HCT116 (cell line): ENCODE results near the gene CHRNE. TPM values are rescaled to one million over a fixed set of nuclear protein-coding genes. Genes with fewer than 3 reads are reported as not detected.

ENCODE experiments used
- ATAC-seq: fragments of 200-7000 bp; cut with Tn5 transposase; 2 replicates; pipeline ENCODE4 v1.9.1; 2020; ENCODE audit warnings: mild to moderate bottlenecking, moderate library complexity
- BruUV-seq: library from RNA; stranded (reverse); fragments of 400-500 nt; replicated peaks from 2 replicates; lab custom pipeline; 2021; lab: Mats Ljungman, UMichigan
- CTCF ChIA-PET: fragments of 300-600 bp; sonication (Branson Sonifier 250); formaldehyde crosslinking; loops from one replicate; lab custom pipeline; 2021; ENCODE audit warnings: antibody characterized with exemption; lab: Charles Lee
- POLR2A ChIA-PET: fragments of 300-600, 350-600 bp; sonication (Branson Sonifier 250); formaldehyde crosslinking; loops from one replicate; lab custom pipeline; 2021; ENCODE audit warnings: antibody characterized with exemption; lab: Charles Lee
- RAD21 ChIA-PET, 2 experiments: fragments of 300-600 bp; sonication (Branson Sonifier 250); formaldehyde crosslinking; loops; one replicate each; lab custom pipeline; 2023; ENCODE audit warnings: low total read pairs in 2 of 2; ENCODE audit not compliant: uncharacterized antibody in 2 of 2, unreplicated experiment in 2 of 2, low non-redundant PET in 1 of 2; lab: Charles Lee
- DNase-seq: peaks from one replicate; pipeline ENCODE4 v3.0.0-alpha.2; 2010; ENCODE audit warnings: low read depth, low spot score
- H2AFZ ChIP-seq: fragments of 200-600 bp; shearing (Covaris generic), sonication (generic); 2 replicates; pipeline ENCODE4 v1.6.1; 2017; ENCODE audit warnings: low read depth, mixed run types, mixed read lengths, antibody characterized with exemption, low read length; ENCODE audit not compliant: poor library complexity, severe bottlenecking
- H3K27ac ChIP-seq: 2 replicates; pipeline ENCODE4 v1.5.1; 2012; ENCODE audit warnings: low read depth, low read length
- H3K27me3 ChIP-seq: fragments of 200-600 bp; sonication (generic); 2 replicates; pipeline ENCODE4 v1.6.1; 2016; ENCODE audit warnings: mixed run types, low read length, mixed read lengths; ENCODE audit not compliant: insufficient read depth
- H3K36me3 ChIP-seq, 2 experiments: fragments of 200-500 bp in 1 of 2; fragments of 200-600 bp in 1 of 2; sonication (Bioruptor generic) in 1 of 2; sonication (generic) in 1 of 2; 2 replicates each; pipeline versions ENCODE4 v1.5.1 to v1.6.1; 2014 to 2016; ENCODE audit warnings: low read length in 2 of 2, inconsistent platforms in 1 of 2, mixed read lengths in 1 of 2, mixed run types in 1 of 2; ENCODE audit not compliant: insufficient read depth in 2 of 2, control insufficient read depth in 1 of 2
- H3K4me1 ChIP-seq, 2 experiments: fragments of 200-600 bp in 1 of 2; sonication (generic) in 1 of 2; 2 replicates each; pipeline versions ENCODE4 v1.5.1 to v1.6.1; 2012 to 2017; ENCODE audit warnings: low read length in 2 of 2, inconsistent platforms in 1 of 2, mild to moderate bottlenecking in 1 of 2, mixed read lengths in 1 of 2, mixed run types in 1 of 2, moderate library complexity in 1 of 2; ENCODE audit not compliant: insufficient read depth in 2 of 2, control insufficient read depth in 1 of 2
- H3K4me2 ChIP-seq: fragments of 200-600 bp; sonication (generic); 2 replicates; pipeline ENCODE4 v1.6.1; 2017; ENCODE audit warnings: mixed run types, low read length, mixed read lengths
- H3K4me3 ChIP-seq, 2 experiments: fragments of 200-600 bp in 1 of 2; sonication (generic) in 1 of 2; replicated peaks in 1 of 2; 2 replicates each; pipeline ENCODE4 v1.5.1; 2011 to 2016; ENCODE audit warnings: low read length in 2 of 2, control low read depth in 1 of 2, low read depth in 1 of 2, mild to moderate bottlenecking in 1 of 2, mixed read lengths in 1 of 2, mixed run types in 1 of 2
- H3K79me2 ChIP-seq: fragments of 200-600 bp; sonication (generic); 2 replicates; pipeline ENCODE4 v1.6.1; 2017; ENCODE audit warnings: mild to moderate bottlenecking, mixed run types, low read length, moderate library complexity, mixed read lengths; ENCODE audit not compliant: insufficient read depth
- H3K9ac ChIP-seq: fragments of 200-600 bp; sonication (generic); 2 replicates; pipeline ENCODE4 v1.6.1; 2016; ENCODE audit warnings: low read length, mixed read lengths
- H3K9me2 ChIP-seq: fragments of 200-600 bp; sonication (generic), shearing (Covaris generic); 2 replicates; pipeline ENCODE4 v1.6.1; 2017; ENCODE audit warnings: mixed run types, mild to moderate bottlenecking, moderate library complexity; ENCODE audit not compliant: insufficient read depth
- H3K9me3 ChIP-seq, 2 experiments: fragments of 200-500 bp in 1 of 2; fragments of 200-600 bp in 1 of 2; sonication (Bioruptor generic) in 1 of 2; sonication (generic) in 1 of 2; 2 replicates each; pipeline ENCODE4 v1.6.1; 2014 to 2017; ENCODE audit warnings: low read length in 2 of 2, mixed read lengths in 2 of 2, inconsistent platforms in 1 of 2, low read depth in 1 of 2, mild to moderate bottlenecking in 1 of 2, mixed run types in 1 of 2, moderate library complexity in 1 of 2; ENCODE audit not compliant: control insufficient read depth in 1 of 2, insufficient read depth in 1 of 2
- H4K20me1 ChIP-seq: fragments of 200-600 bp; sonication (generic), shearing (Covaris generic); 2 replicates; pipeline ENCODE4 v1.6.1; 2017; ENCODE audit warnings: mixed run types, mild to moderate bottlenecking, moderate library complexity; ENCODE audit not compliant: insufficient read depth
- CBX3 ChIP-seq: IDR thresholded peaks from 2 replicates; pipeline ENCODE4 v1.6.1; 2012; ENCODE audit warnings: low read depth
- CEBPB ChIP-seq: IDR thresholded peaks from 2 replicates; pipeline ENCODE4 v1.6.1; 2012; ENCODE audit warnings: low read depth
- ELF1 ChIP-seq: IDR thresholded peaks from 2 replicates; pipeline ENCODE4 v1.6.1; 2012; ENCODE audit warnings: low read depth, borderline replicate concordance
- EZH2 ChIP-seq: fragments of 200-600 bp; sonication (generic); IDR thresholded peaks from 2 replicates; pipeline ENCODE4 v1.6.1; 2017; ENCODE audit warnings: antibody characterized with exemption, mixed run types
- EZH2phosphoT487 ChIP-seq: fragments of 200-600 bp; IDR thresholded peaks from 2 replicates; pipeline ENCODE4 v1.6.1; 2018; ENCODE audit warnings: antibody characterized with exemption, borderline replicate concordance
- POLR2A ChIP-seq: IDR thresholded peaks from 2 replicates; pipeline ENCODE4 v1.7.0; 2011; ENCODE audit warnings: borderline replicate concordance; ENCODE audit not compliant: insufficient read depth, insufficient read length; ENCODE audit errors: extremely low read depth
- RAD21 ChIP-seq: IDR thresholded peaks from 2 replicates; pipeline ENCODE4 v1.6.1; 2012; ENCODE audit warnings: low read depth, mild to moderate bottlenecking
- SIN3A ChIP-seq: IDR thresholded peaks from 2 replicates; pipeline ENCODE4 v1.6.1; 2012; ENCODE audit warnings: low read depth
- SP1 ChIP-seq: IDR thresholded peaks from 2 replicates; pipeline ENCODE4 v1.6.1; 2012; ENCODE audit warnings: low read depth
- SRF ChIP-seq: IDR thresholded peaks from 2 replicates; pipeline ENCODE4 v1.6.1; 2012; ENCODE audit warnings: low read depth
- TCF7L2 ChIP-seq: IDR thresholded peaks from 2 replicates; pipeline ENCODE4 v1.7.0; 2011; ENCODE audit warnings: borderline replicate concordance, inconsistent platforms; ENCODE audit not compliant: insufficient read depth, insufficient read length; ENCODE audit errors: extremely low read depth
- YY1 ChIP-seq: IDR thresholded peaks from 2 replicates; pipeline ENCODE4 v1.6.1; 2011; ENCODE audit warnings: low read length, low read depth, moderate library complexity, mild to moderate bottlenecking; ENCODE audit not compliant: insufficient replicate concordance; ENCODE audit errors: extremely low read depth
- ZFX ChIP-seq: fragments of 450-650 bp; IDR thresholded peaks from 2 replicates; pipeline ENCODE4 v1.6.1; 2017
- ZNF274 ChIP-seq: fragments of 200-500 bp; sonication (Bioruptor generic); IDR thresholded peaks from 2 replicates; pipeline ENCODE4 v1.6.1; 2014; ENCODE audit warnings: mild to moderate bottlenecking, low read depth, low read length, inconsistent platforms
- intact Hi-C: fragments of 100-400 bp; cut with micrococcal nuclease; formaldehyde crosslinking; loops from 2 replicates; pipeline ENCODE4 v1.10.0; 2022
- total RNA-seq: library from RNA; stranded (reverse); gene quantifications from one replicate; pipeline ENCODE4 v1.2.1, GENCODE V29; 2021; ENCODE audit not compliant: unreplicated experiment

CHRNE gene
- total RNA-seq, 1 experiment from 2014 or later, result 0.30 TPM

DNA sequence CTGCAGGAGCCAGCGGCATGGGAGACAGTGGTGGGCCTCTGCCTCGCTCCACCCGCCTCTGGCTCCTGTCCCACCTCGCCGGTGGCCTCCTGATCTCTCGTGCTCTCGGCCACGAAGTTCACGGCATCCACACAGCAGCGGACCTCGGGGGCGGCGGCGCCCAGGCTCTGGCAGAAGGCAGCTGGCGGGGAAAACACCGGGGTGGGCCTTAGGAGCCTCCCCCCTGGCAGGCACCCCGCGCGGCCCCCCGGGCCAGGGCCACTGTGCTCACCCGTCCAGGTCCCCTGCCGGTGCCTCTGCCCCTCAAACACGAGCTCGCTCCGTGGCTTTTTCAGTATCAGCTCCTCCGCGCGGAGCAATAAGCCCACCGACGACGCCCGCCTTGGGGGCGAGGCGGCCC lies 4.0 kb downstream of the CHRNE start (continued):
- TF ChIP-seq SP1 (no peak), ZFX (no peak), TCF7L2 (no peak), ELF1 (no peak), EZH2phosphoT487 (no peak), POLR2A (no peak), RAD21 (no peak)

GRCh38 chr17:4898351-4898750 lies 4.5 kb downstream of the CHRNE start:
- CTCF ChIA-PET, result no interaction called here
- Histone ChIP-seq H3K27ac (no peak overlapping the region), H3K4me1 (peaks cover 8 to 9% of the 10 kb centered on the region in 2 experiments), H3K4me3 (no peak overlapping the region), H3K9ac (no peak overlapping the region), H4K20me1 (no peaks in the 10 kb centered on the region), H3K36me3 (peaks cover 11 to 28% of the 10 kb centered on the region in 2 experiments; a peak in 3 of 4 replicates), H3K4me2 (no peak overlapping the region), H2AFZ (no peak overlapping the region)
- no peak for DNase-seq
- POLR2A ChIA-PET, result no interaction called here
- intact Hi-C loops, result no loop called here
- no peak for ATAC-seq
- no peak for TF ChIP-seq CBX3
- no peak for TF ChIP-seq ZNF274
- TF ChIP-seq EZH2, result no peak
- no peak for TF ChIP-seq SIN3A
- TF ChIP-seq SRF, result no peak
- TF ChIP-seq EZH2phosphoT487, result no peak
- no peak for TF ChIP-seq YY1
- no peak for TF ChIP-seq TCF7L2
- no peak for TF ChIP-seq CEBPB
- TF ChIP-seq, all 23 proteins: peak for 0
- Histone ChIP-seq H3K9me2 (no peaks in the 10 kb centered on the region), H3K27me3 (no peaks in the 10 kb centered on the region), H3K79me2 (no peaks in the 10 kb centered on the region), H3K9me3 (no peaks in the 10 kb centered on the region)
- RAD21 ChIA-PET, result no interaction called here
- no TSS peak for BruUV-seq
